ENCODE measurements around the gene ZNF275. TPM values are rescaled to one million over a fixed set of nuclear protein-coding genes. Genes with fewer than 3 reads are reported as not detected.

The ZNF275 gene
- total and polyA plus RNA-seq, 2 donors (not counting 3 experiments of a cell fraction or from before 2014, with no cell fraction given) = 10.3 to 11.0 TPM

GRCh38 chrX:153310901-153311300 lies 23.1 kb upstream of the ZNF275 start:
- Histone ChIP-seq H3K4me2 (ENCODE audit: insufficient read depth, low read length) (no peak overlapping the region), H3K27me3 (ENCODE audit: control insufficient read depth in 2 of 2, insufficient read depth in 2 of 2, low read length in 2 of 2) (no peaks in the 10 kb centered on the region), H3K36me3 (ENCODE audit: control insufficient read depth in 2 of 2, extremely low read depth in 1 of 2, insufficient read depth in 2 of 2, low read length in 2 of 2) (no peaks in the 10 kb centered on the region), H3K27ac (ENCODE audit: insufficient read depth, low read depth, low read length) (no peak overlapping the region), H4K20me1 (replicated peaks; ENCODE audit: control insufficient read depth, extremely low read depth, insufficient read depth, low read length) (no peaks in the 10 kb centered on the region), H3K79me2 (ENCODE audit: control insufficient read depth, insufficient read depth, low read length) (no peaks in the 10 kb centered on the region), H3K9ac (replicated peaks; ENCODE audit: extremely low read depth, insufficient read depth, low read length) (no peak overlapping the region), H3K9me3 (replicated peaks; ENCODE audit: control insufficient read depth, insufficient read depth, low read length) (no peaks in the 10 kb centered on the region), H3K4me1 (ENCODE audit: control insufficient read depth, extremely low read depth, insufficient read depth, low read length) (no peaks in the 10 kb centered on the region), H3K4me3 (replicated peaks in 1 of 3; ENCODE audit: insufficient read depth in 1 of 3, low read depth in 1 of 3, low read length in 3 of 3) (no peak overlapping the region), H3K9me1 (replicated peaks; ENCODE audit: control insufficient read depth, extremely low read depth, insufficient read depth, low read length) (no peaks in the 10 kb centered on the region), H2AFZ (ENCODE audit: low read depth, low read length) (no peak overlapping the region)
- BruUV-seq (replicated peaks) = no TSS peak
- CTCF ChIA-PET = no interaction called here
- no peak for DNase-seq (ENCODE audit: low read depth, low spot score)
- FAIRE-seq = no peak
- POLR2A ChIA-PET = no interaction called here
- intact Hi-C loops (cut with micrococcal nuclease) (no loop called here), dilution Hi-C loops (cut with MboI; ENCODE audit: extremely low pct_ligation_motif_present, low sequenced_read_pairs) (no loop called here)
- TF ChIP-seq, protein P1, sequence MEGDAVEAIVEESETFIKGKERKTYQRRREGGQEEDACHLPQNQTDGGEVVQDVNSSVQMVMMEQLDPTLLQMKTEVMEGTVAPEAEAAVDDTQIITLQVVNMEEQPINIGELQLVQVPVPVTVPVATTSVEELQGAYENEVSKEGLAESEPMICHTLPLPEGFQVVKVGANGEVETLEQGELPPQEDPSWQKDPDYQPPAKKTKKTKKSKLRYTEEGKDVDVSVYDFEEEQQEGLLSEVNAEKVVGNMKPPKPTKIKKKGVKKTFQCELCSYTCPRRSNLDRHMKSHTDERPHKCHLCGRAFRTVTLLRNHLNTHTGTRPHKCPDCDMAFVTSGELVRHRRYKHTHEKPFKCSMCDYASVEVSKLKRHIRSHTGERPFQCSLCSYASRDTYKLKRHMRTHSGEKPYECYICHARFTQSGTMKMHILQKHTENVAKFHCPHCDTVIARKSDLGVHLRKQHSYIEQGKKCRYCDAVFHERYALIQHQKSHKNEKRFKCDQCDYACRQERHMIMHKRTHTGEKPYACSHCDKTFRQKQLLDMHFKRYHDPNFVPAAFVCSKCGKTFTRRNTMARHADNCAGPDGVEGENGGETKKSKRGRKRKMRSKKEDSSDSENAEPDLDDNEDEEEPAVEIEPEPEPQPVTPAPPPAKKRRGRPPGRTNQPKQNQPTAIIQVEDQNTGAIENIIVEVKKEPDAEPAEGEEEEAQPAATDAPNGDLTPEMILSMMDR (IDR thresholded peaks at IDR 0.05; ENCODE audit: extremely low read depth in 1 of 2, insufficient read depth in 1 of 2, low read depth in 1 of 2, low read length in 2 of 2) = no peak
- TF ChIP-seq EZH2 (IDR thresholded peaks at IDR 0.05; ENCODE audit: borderline replicate concordance, low read depth, low read length, severe bottlenecking) = no peak
- no peak for TF ChIP-seq POLR2AphosphoS5 (IDR thresholded peaks at IDR 0.05; ENCODE audit: insufficient read depth, low read depth, low read length)
- TF ChIP-seq, protein P2, sequence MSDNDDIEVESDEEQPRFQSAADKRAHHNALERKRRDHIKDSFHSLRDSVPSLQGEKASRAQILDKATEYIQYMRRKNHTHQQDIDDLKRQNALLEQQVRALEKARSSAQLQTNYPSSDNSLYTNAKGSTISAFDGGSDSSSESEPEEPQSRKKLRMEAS (IDR thresholded peaks at IDR 0.05; ENCODE audit: insufficient read depth, insufficient read length) = no peak
- TF ChIP-seq GATA2 (IDR thresholded peaks at IDR 0.05; ENCODE audit: insufficient read depth, insufficient read length, low read depth, low read length) = no peak
- no peak for TF ChIP-seq FOS (IDR thresholded peaks at IDR 0.05; ENCODE audit: borderline replicate concordance, insufficient read depth, low read length)
- no peak for TF ChIP-seq MYC (IDR thresholded peaks at IDR 0.05; ENCODE audit: low read depth, low read length)
- TF ChIP-seq POLR2A (IDR thresholded peaks at IDR 0.05; ENCODE audit: low read depth, low read length) = no peak
- TF ChIP-seq JUN (IDR thresholded peaks at IDR 0.05; ENCODE audit: borderline replicate concordance, insufficient read depth, insufficient read length, low read depth) = no peak
